Neural progenitor cell (in vitro differentiated cells): ENCODE results near the gene ZDHHC8.

Experiments
- CTCF ChIP-seq: fragments of 200-600 bp; sonication (generic); IDR thresholded peaks from 2 replicates; pipeline ENCODE4 v1.5.1; 2017; ENCODE audit warnings: antibody characterized with exemption, mild to moderate bottlenecking
- EZH2phosphoT487 ChIP-seq: fragments of 200-600 bp; sonication (generic); IDR thresholded peaks from 2 replicates; pipeline ENCODE4 v1.6.1; 2017; ENCODE audit warnings: antibody characterized with exemption

- TF ChIP-seq CTCF, result no peak
- no peak for TF ChIP-seq EZH2phosphoT487
Measured at GRCh38 chr22:20135806-20136602, 4.4 kb downstream of the ZDHHC8 start.
